ENCODE measurements around the gene MAP2K1.

DNA sequence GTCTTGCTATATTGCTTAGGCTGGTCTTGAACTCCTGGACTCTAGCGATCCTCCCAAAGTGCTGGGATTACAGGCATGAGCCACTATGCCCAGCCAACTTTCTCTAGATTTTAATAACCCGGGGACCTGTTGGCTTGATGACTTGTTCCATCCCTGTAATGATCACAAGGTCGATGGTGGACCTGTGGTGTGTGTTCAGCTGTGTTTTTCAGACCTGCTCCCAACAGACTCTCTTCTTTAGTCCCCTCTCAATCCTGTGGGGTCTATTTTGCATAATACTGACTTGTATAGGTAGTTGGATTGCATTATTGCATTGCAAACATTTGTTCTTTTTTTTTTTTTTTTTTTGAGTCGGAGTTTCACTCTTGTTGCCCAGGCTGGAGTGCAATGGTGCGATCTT is 1.9 kb downstream of the MAP2K1 start:
- TF ChIP-seq, protein P1, sequence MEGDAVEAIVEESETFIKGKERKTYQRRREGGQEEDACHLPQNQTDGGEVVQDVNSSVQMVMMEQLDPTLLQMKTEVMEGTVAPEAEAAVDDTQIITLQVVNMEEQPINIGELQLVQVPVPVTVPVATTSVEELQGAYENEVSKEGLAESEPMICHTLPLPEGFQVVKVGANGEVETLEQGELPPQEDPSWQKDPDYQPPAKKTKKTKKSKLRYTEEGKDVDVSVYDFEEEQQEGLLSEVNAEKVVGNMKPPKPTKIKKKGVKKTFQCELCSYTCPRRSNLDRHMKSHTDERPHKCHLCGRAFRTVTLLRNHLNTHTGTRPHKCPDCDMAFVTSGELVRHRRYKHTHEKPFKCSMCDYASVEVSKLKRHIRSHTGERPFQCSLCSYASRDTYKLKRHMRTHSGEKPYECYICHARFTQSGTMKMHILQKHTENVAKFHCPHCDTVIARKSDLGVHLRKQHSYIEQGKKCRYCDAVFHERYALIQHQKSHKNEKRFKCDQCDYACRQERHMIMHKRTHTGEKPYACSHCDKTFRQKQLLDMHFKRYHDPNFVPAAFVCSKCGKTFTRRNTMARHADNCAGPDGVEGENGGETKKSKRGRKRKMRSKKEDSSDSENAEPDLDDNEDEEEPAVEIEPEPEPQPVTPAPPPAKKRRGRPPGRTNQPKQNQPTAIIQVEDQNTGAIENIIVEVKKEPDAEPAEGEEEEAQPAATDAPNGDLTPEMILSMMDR (IDR thresholded peaks at IDR 0.05): no peak
- no peak for TF ChIP-seq EP300 (IDR thresholded peaks at IDR 0.05)
